NT2/D1 (cell line): ENCODE results near the gene CPM.

ENCODE experiments used
- SUZ12 ChIP-seq: IDR thresholded peaks from 2 replicates; pipeline ENCODE4 v1.6.1; 2011; ENCODE audit not compliant: insufficient read length, insufficient read depth; ENCODE audit errors: extremely low read depth
- YY1 ChIP-seq: IDR thresholded peaks from 2 replicates; pipeline ENCODE4 v1.6.1; 2011; ENCODE audit not compliant: insufficient read length, insufficient read depth
- ZNF274 ChIP-seq: IDR thresholded peaks from 2 replicates; pipeline ENCODE4 v1.6.1; 2011; ENCODE audit warnings: mild to moderate bottlenecking, low read depth, low read length

DNA sequence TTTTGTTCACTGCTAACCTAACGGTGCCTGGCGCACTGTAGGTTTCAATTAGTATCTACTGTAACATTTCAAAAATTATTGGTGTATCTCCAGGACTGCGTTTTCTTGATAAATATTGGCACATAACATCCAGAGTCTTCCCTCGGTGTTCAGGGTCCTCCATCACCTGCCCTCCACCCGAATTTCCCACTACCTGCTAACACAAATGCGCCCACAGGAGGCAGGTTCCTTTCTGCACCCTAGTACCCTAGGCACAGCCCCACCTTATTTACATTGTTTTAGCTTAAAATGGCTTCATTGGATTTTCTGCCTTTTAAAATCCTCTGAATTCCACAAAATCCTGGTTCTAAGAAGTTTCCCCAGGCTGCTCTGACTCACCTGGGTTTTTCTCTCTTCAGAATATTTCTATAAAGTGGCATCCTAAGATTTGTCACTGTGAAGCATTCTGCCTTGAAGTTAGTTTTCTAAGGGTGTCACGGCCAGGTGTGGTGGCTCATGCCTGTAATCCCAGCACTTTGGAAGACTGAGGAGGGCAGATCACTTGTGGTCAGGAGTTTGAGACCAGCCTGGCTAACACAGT lies 38.6 kb downstream of the CPM start:
- TF ChIP-seq ZNF274, result no peak
- TF ChIP-seq SUZ12, result no peak
- TF ChIP-seq YY1, result no peak
